COR-L47 (cell line): ENCODE results near the gene RBM26.

ENCODE experiments used
- DNase-seq: peaks from one replicate; lab custom pipeline; 2025; lab: John Stamatoyannopoulos, UW

The RBM26 gene

DNA sequence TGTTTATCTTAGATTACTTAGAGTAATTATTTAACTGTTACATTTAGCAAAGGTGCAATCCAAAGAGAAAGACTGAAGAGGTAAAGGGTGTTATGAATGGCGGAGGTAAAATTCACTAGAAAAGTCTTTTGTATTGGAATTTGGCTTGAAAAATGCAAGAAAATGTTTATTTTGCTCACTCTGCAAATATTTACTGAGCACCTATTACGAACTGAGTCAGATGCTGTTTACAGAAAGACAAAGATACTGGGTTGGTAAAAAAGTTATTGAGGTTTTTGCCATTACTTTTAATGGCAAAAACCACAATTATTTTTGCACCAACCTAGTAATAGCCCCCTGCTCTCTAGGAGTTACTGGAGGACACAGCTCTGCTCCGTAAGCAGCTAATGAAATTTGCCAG is 135.2 kb downstream of the RBM26 start:
- no peak for DNase-seq
